ENCODE data around the gene CLOCK.
"Not testable (repeated sequence)": the region's sequence is repeated elsewhere in the genome, so short reads cannot be mapped to it uniquely, and the experiment has no call there.

CLOCK gene

GRCh38 chr4:55546756-55547465 lies at the start of gene CLOCK:
TSS of gene CLOCK (minus strand) at chr4:55546909. CDS start at chr4:55482785, 64,124 bp downstream.
- no peak for TF ChIP-seq GATA1 (IDR thresholded peaks at IDR 0.05; ENCODE audit: low read depth, low read length)
- no peak for TF ChIP-seq POLR2A (IDR thresholded peaks at IDR 0.05; ENCODE audit: low read length)
- DNase-seq: peak; percentile 83 to 90

GRCh38 chr4:55592014-55592413 lies 45.3 kb upstream of the CLOCK start, which contains the start of gene PDCL2:
TSS of gene PDCL2 (minus strand) at chr4:55592245. CDS start at chr4:55592109, 136 bp downstream.
- no peak for DNase-seq
- TF ChIP-seq GATA1 (IDR thresholded peaks at IDR 0.05; ENCODE audit: low read depth, low read length) (no peak), POLR2A (IDR thresholded peaks at IDR 0.05; ENCODE audit: low read length) (no peak)

- no peak for DNase-seq
- TF ChIP-seq POLR2A (IDR thresholded peaks at IDR 0.05; ENCODE audit: low read length) (no peak), GATA1 (IDR thresholded peaks at IDR 0.05; ENCODE audit: low read depth, low read length) (no peak)
These were observed 41.5 kb upstream of the CLOCK start for GRCh38 chr4:55588160-55588559.

GRCh38 chr4:55582773-55583172 lies 36.1 kb upstream of the CLOCK start:
- DNase-seq: not testable (repeated sequence)

- no peak for DNase-seq
- TF ChIP-seq GATA1 (IDR thresholded peaks at IDR 0.05; ENCODE audit: low read depth, low read length) (no peak), POLR2A (IDR thresholded peaks at IDR 0.05; ENCODE audit: low read length) (no peak)
These were observed 31.8 kb upstream of the CLOCK start for GRCh38 chr4:55578341-55579010.

GRCh38 chr4:55575513-55575912 lies 28.8 kb upstream of the CLOCK start:
- no peak for TF ChIP-seq GATA1 (IDR thresholded peaks at IDR 0.05; ENCODE audit: low read depth, low read length)
- TF ChIP-seq POLR2A (IDR thresholded peaks at IDR 0.05; ENCODE audit: low read length): no peak
- DNase-seq: no peak

GRCh38 chr4:55574252-55574651 lies 27.5 kb upstream of the CLOCK start:
- DNase-seq: no peak
- TF ChIP-seq GATA1 (IDR thresholded peaks at IDR 0.05; ENCODE audit: low read depth, low read length) (no peak), POLR2A (IDR thresholded peaks at IDR 0.05; ENCODE audit: low read length) (no peak)

GRCh38 chr4:55571806-55572205 lies 25.1 kb upstream of the CLOCK start:
- no peak for TF ChIP-seq POLR2A (IDR thresholded peaks at IDR 0.05; ENCODE audit: low read length)
- DNase-seq: no peak

- no peak for TF ChIP-seq POLR2A (IDR thresholded peaks at IDR 0.05; ENCODE audit: low read length)
- TF ChIP-seq GATA1 (IDR thresholded peaks at IDR 0.05; ENCODE audit: low read depth, low read length): no peak
- DNase-seq: no peak
These were observed 22.3 kb upstream of the CLOCK start for GRCh38 chr4:55568905-55569504.

- DNase-seq: no peak
- TF ChIP-seq GATA1 (IDR thresholded peaks at IDR 0.05; ENCODE audit: low read depth, low read length) (no peak), POLR2A (IDR thresholded peaks at IDR 0.05; ENCODE audit: low read length) (no peak)
These were observed 15.2 kb upstream of the CLOCK start for GRCh38 chr4:55561889-55562288.

- DNase-seq: no peak
- TF ChIP-seq GATA1 (IDR thresholded peaks at IDR 0.05; ENCODE audit: low read depth, low read length): no peak
- TF ChIP-seq POLR2A (IDR thresholded peaks at IDR 0.05; ENCODE audit: low read length): no peak
These were observed 13.4 kb upstream of the CLOCK start for GRCh38 chr4:55560096-55560495.

- TF ChIP-seq GATA1 (IDR thresholded peaks at IDR 0.05; ENCODE audit: low read depth, low read length) (no peak), POLR2A (IDR thresholded peaks at IDR 0.05; ENCODE audit: low read length) (no peak)
- peak; percentile 32 to 41 for DNase-seq
These were observed 7.8 kb upstream of the CLOCK start for GRCh38 chr4:55554453-55555030.

GRCh38 chr4:55553441-55554201 lies 6.9 kb upstream of the CLOCK start:
- TF ChIP-seq GATA1 (IDR thresholded peaks at IDR 0.05; ENCODE audit: low read depth, low read length) (no peak), POLR2A (IDR thresholded peaks at IDR 0.05; ENCODE audit: low read length) (no peak)
- DNase-seq: no peak

GRCh38 chr4:55551964-55552363 lies 5.3 kb upstream of the CLOCK start:
- peak; percentile 17 to 21 for DNase-seq

Measured in erythroblast (primary cell).